Measurements from ENCODE around the gene MORN2.

Gene MORN2

GRCh38 chr2:38911191-38911590, 35.4 kb downstream of the MORN2 start:
- H3K23ac ChIP-seq (ENCODE audit: low read length): no peak overlapping the region
- no peak overlapping the region for H3K9ac ChIP-seq (ENCODE audit: low read length)
- H2BK15ac ChIP-seq (replicated peaks; ENCODE audit: low read depth): no peak overlapping the region
- H3K4me2 ChIP-seq (ENCODE audit: low read length): no peak overlapping the region
- no peaks in the 10 kb centered on the region for H3K79me2 ChIP-seq (ENCODE audit: control insufficient read depth, insufficient read depth, low read length)
- H3K36me3 ChIP-seq (ENCODE audit: control insufficient read depth, insufficient read depth, low read length): no peaks in the 10 kb centered on the region
- H2BK5ac ChIP-seq (ENCODE audit: low read length): no peak overlapping the region
- no peaks in the 10 kb centered on the region for H3K79me1 ChIP-seq (ENCODE audit: low read length)
- no peak overlapping the region for H2BK120ac ChIP-seq (ENCODE audit: low read depth, low read length)
- no peak overlapping the region for H3K18ac ChIP-seq (ENCODE audit: low read length)
- no peak for DNase-seq
- no peak overlapping the region for H3K56ac ChIP-seq (ENCODE audit: low read length)
- H3K27ac ChIP-seq (ENCODE audit: low read depth, low read length): no peak overlapping the region
- H4K5ac ChIP-seq (ENCODE audit: low read length): no peak overlapping the region
- WGBS (ENCODE audit: extremely low coverage, insufficient coverage, low lambda C conversion rate): no CpG with 5 or more reads among the region's 1 CpG
- H3K27me3 ChIP-seq (ENCODE audit: insufficient read depth, low read length, poor library complexity): no peaks in the 10 kb centered on the region
- no peaks in the 10 kb centered on the region for H3K4me1 ChIP-seq (ENCODE audit: control insufficient read depth, low read depth, low read length)
- H4K8ac ChIP-seq (ENCODE audit: low read depth, low read length): no peak overlapping the region
- H2AK5ac ChIP-seq (ENCODE audit: low read length): no peak overlapping the region
- no peak overlapping the region for H3K4ac ChIP-seq (ENCODE audit: low read depth, low read length)
- H3K4me3 ChIP-seq (ENCODE audit: low read length): no peak overlapping the region

- Histone ChIP-seq H3K27ac (ENCODE audit: low read depth, low read length) (no peak overlapping the region), H2BK15ac (replicated peaks; ENCODE audit: low read depth) (no peak overlapping the region), H2BK120ac (ENCODE audit: low read depth, low read length) (no peak overlapping the region), H3K18ac (ENCODE audit: low read length) (no peak overlapping the region), H4K5ac (ENCODE audit: low read length) (no peak overlapping the region), H4K8ac (ENCODE audit: low read depth, low read length) (no peak overlapping the region), H3K4ac (ENCODE audit: low read depth, low read length) (no peak overlapping the region), H3K23ac (ENCODE audit: low read length) (no peak overlapping the region), H3K79me2 (ENCODE audit: control insufficient read depth, insufficient read depth, low read length) (no peaks in the 10 kb centered on the region), H3K36me3 (ENCODE audit: control insufficient read depth, insufficient read depth, low read length) (no peaks in the 10 kb centered on the region), H3K27me3 (ENCODE audit: insufficient read depth, low read length, poor library complexity) (no peaks in the 10 kb centered on the region), H2BK5ac (ENCODE audit: low read length) (no peak overlapping the region), H3K56ac (ENCODE audit: low read length) (no peak overlapping the region), H3K79me1 (ENCODE audit: low read length) (no peaks in the 10 kb centered on the region), H3K4me2 (ENCODE audit: low read length) (no peak overlapping the region), H3K9ac (ENCODE audit: low read length) (no peak overlapping the region), H3K4me1 (ENCODE audit: control insufficient read depth, low read depth, low read length) (no peaks in the 10 kb centered on the region), H3K4me3 (ENCODE audit: low read length) (no peak overlapping the region), H2AK5ac (ENCODE audit: low read length) (no peak overlapping the region)
- DNase-seq: no peak
- no CpG with 5 or more reads among the region's 1 CpG for WGBS (ENCODE audit: extremely low coverage, insufficient coverage, low lambda C conversion rate)
Observed at GRCh38 chr2:38912619-38913018, 36.8 kb downstream of the MORN2 start.

- H3K9ac ChIP-seq (ENCODE audit: low read length): no peak overlapping the region
- H3K27ac ChIP-seq (ENCODE audit: low read depth, low read length): no peak overlapping the region
- H3K4me3 ChIP-seq (ENCODE audit: low read length): no peak overlapping the region
- H3K79me2 ChIP-seq (ENCODE audit: control insufficient read depth, insufficient read depth, low read length): no peaks in the 10 kb centered on the region
- no peak overlapping the region for H2BK5ac ChIP-seq (ENCODE audit: low read length)
- H3K56ac ChIP-seq (ENCODE audit: low read length): no peak overlapping the region
- H3K4ac ChIP-seq (ENCODE audit: low read depth, low read length): no peak overlapping the region
- H3K36me3 ChIP-seq (ENCODE audit: control insufficient read depth, insufficient read depth, low read length): no peaks in the 10 kb centered on the region
- H2BK15ac ChIP-seq (replicated peaks; ENCODE audit: low read depth): no peak overlapping the region
- no CpG with 5 or more reads among the region's 4 CpGs for WGBS (ENCODE audit: extremely low coverage, insufficient coverage, low lambda C conversion rate)
- no peak overlapping the region for H2AK5ac ChIP-seq (ENCODE audit: low read length)
- no peak overlapping the region for H4K8ac ChIP-seq (ENCODE audit: low read depth, low read length)
- no peak overlapping the region for H4K5ac ChIP-seq (ENCODE audit: low read length)
- no peak overlapping the region for H3K4me2 ChIP-seq (ENCODE audit: low read length)
- no peaks in the 10 kb centered on the region for H3K4me1 ChIP-seq (ENCODE audit: control insufficient read depth, low read depth, low read length)
- no peak overlapping the region for H3K23ac ChIP-seq (ENCODE audit: low read length)
- no peak for DNase-seq
- H2BK120ac ChIP-seq (ENCODE audit: low read depth, low read length): no peak overlapping the region
- no peak overlapping the region for H3K18ac ChIP-seq (ENCODE audit: low read length)
- no peaks in the 10 kb centered on the region for H3K79me1 ChIP-seq (ENCODE audit: low read length)
- H3K27me3 ChIP-seq (ENCODE audit: insufficient read depth, low read length, poor library complexity): no peaks in the 10 kb centered on the region
Observed at GRCh38 chr2:38922389-38922788, 46.6 kb downstream of the MORN2 start.

- no peak overlapping the region for H3K27ac ChIP-seq (ENCODE audit: low read depth, low read length)
- no peak overlapping the region for H4K5ac ChIP-seq (ENCODE audit: low read length)
- no peak overlapping the region for H2BK120ac ChIP-seq (ENCODE audit: low read depth, low read length)
- no peak overlapping the region for H2BK15ac ChIP-seq (replicated peaks; ENCODE audit: low read depth)
- no peak overlapping the region for H3K56ac ChIP-seq (ENCODE audit: low read length)
- WGBS (ENCODE audit: extremely low coverage, insufficient coverage, low lambda C conversion rate): no CpG with 5 or more reads among the region's 2 CpGs
- no peak overlapping the region for H2AK5ac ChIP-seq (ENCODE audit: low read length)
- H3K79me1 ChIP-seq (ENCODE audit: low read length): no peaks in the 10 kb centered on the region
- no peak overlapping the region for H2BK5ac ChIP-seq (ENCODE audit: low read length)
- no peaks in the 10 kb centered on the region for H3K79me2 ChIP-seq (ENCODE audit: control insufficient read depth, insufficient read depth, low read length)
- no peak overlapping the region for H3K4ac ChIP-seq (ENCODE audit: low read depth, low read length)
- no peak overlapping the region for H3K23ac ChIP-seq (ENCODE audit: low read length)
- no peak overlapping the region for H3K18ac ChIP-seq (ENCODE audit: low read length)
- no peaks in the 10 kb centered on the region for H3K4me1 ChIP-seq (ENCODE audit: control insufficient read depth, low read depth, low read length)
- no peaks in the 10 kb centered on the region for H3K27me3 ChIP-seq (ENCODE audit: insufficient read depth, low read length, poor library complexity)
- H3K4me2 ChIP-seq (ENCODE audit: low read length): no peak overlapping the region
- no peak for DNase-seq
- no peaks in the 10 kb centered on the region for H3K36me3 ChIP-seq (ENCODE audit: control insufficient read depth, insufficient read depth, low read length)
- no peak overlapping the region for H3K9ac ChIP-seq (ENCODE audit: low read length)
- H4K8ac ChIP-seq (ENCODE audit: low read depth, low read length): no peak overlapping the region
- H3K4me3 ChIP-seq (ENCODE audit: low read length): no peak overlapping the region
Observed at GRCh38 chr2:38922902-38923301, 47.1 kb downstream of the MORN2 start.

GRCh38 chr2:38925982-38926381, 50.2 kb downstream of the MORN2 start:
- no peak overlapping the region for H3K4ac ChIP-seq (ENCODE audit: low read depth, low read length)

GRCh38 chr2:38930600-38930999, 54.8 kb downstream of the MORN2 start:
- H3K27me3 ChIP-seq (ENCODE audit: insufficient read depth, low read length, poor library complexity): no peaks in the 10 kb centered on the region
- no peaks in the 10 kb centered on the region for H3K79me1 ChIP-seq (ENCODE audit: low read length)
- no peak overlapping the region for H3K4ac ChIP-seq (ENCODE audit: low read depth, low read length)
- no peak overlapping the region for H3K4me3 ChIP-seq (ENCODE audit: low read length)
- no peaks in the 10 kb centered on the region for H3K79me2 ChIP-seq (ENCODE audit: control insufficient read depth, insufficient read depth, low read length)
- no peak overlapping the region for H3K9ac ChIP-seq (ENCODE audit: low read length)
- H3K23ac ChIP-seq (ENCODE audit: low read length): no peak overlapping the region
- H3K18ac ChIP-seq (ENCODE audit: low read length): no peak overlapping the region
- no peak overlapping the region for H4K5ac ChIP-seq (ENCODE audit: low read length)
- no peak overlapping the region for H3K27ac ChIP-seq (ENCODE audit: low read depth, low read length)
- no peak overlapping the region for H4K8ac ChIP-seq (ENCODE audit: low read depth, low read length)
- H2BK120ac ChIP-seq (ENCODE audit: low read depth, low read length): no peak overlapping the region
- WGBS (ENCODE audit: extremely low coverage, insufficient coverage, low lambda C conversion rate): no CpG with 5 or more reads among the region's 2 CpGs
- no peak overlapping the region for H2BK5ac ChIP-seq (ENCODE audit: low read length)
- no peaks in the 10 kb centered on the region for H3K4me1 ChIP-seq (ENCODE audit: control insufficient read depth, low read depth, low read length)
- H3K56ac ChIP-seq (ENCODE audit: low read length): no peak overlapping the region
- no peaks in the 10 kb centered on the region for H3K36me3 ChIP-seq (ENCODE audit: control insufficient read depth, insufficient read depth, low read length)
- H2AK5ac ChIP-seq (ENCODE audit: low read length): no peak overlapping the region
- no peak for DNase-seq
- no peak overlapping the region for H2BK15ac ChIP-seq (replicated peaks; ENCODE audit: low read depth)
- no peak overlapping the region for H3K4me2 ChIP-seq (ENCODE audit: low read length)

More at GRCh38 chr2:38925982-38926381, 50.2 kb downstream of the MORN2 start:
- WGBS (ENCODE audit: extremely low coverage, insufficient coverage, low lambda C conversion rate): no CpG with 5 or more reads among the region's 9 CpGs
- H2BK5ac ChIP-seq (ENCODE audit: low read length): no peak overlapping the region
- H2BK15ac ChIP-seq (replicated peaks; ENCODE audit: low read depth): no peak overlapping the region
- H3K9ac ChIP-seq (ENCODE audit: low read length): no peak overlapping the region
- H3K56ac ChIP-seq (ENCODE audit: low read length): no peak overlapping the region
- no peak overlapping the region for H4K5ac ChIP-seq (ENCODE audit: low read length)
- H3K4me3 ChIP-seq (ENCODE audit: low read length): no peak overlapping the region
- H2AK5ac ChIP-seq (ENCODE audit: low read length): no peak overlapping the region
- H3K18ac ChIP-seq (ENCODE audit: low read length): no peak overlapping the region
- no peaks in the 10 kb centered on the region for H3K27me3 ChIP-seq (ENCODE audit: insufficient read depth, low read length, poor library complexity)
- H3K36me3 ChIP-seq (ENCODE audit: control insufficient read depth, insufficient read depth, low read length): no peaks in the 10 kb centered on the region
- no peak overlapping the region for H4K8ac ChIP-seq (ENCODE audit: low read depth, low read length)
- no peak overlapping the region for H2BK120ac ChIP-seq (ENCODE audit: low read depth, low read length)
- no peak overlapping the region for H3K4me2 ChIP-seq (ENCODE audit: low read length)
- H3K79me2 ChIP-seq (ENCODE audit: control insufficient read depth, insufficient read depth, low read length): no peaks in the 10 kb centered on the region
- peak; percentile 55 for DNase-seq
- H3K4me1 ChIP-seq (ENCODE audit: control insufficient read depth, low read depth, low read length): no peaks in the 10 kb centered on the region
- H3K27ac ChIP-seq (ENCODE audit: low read depth, low read length): no peak overlapping the region
- no peaks in the 10 kb centered on the region for H3K79me1 ChIP-seq (ENCODE audit: low read length)
- H3K23ac ChIP-seq (ENCODE audit: low read length): no peak overlapping the region
